Effector memory CD8-positive, alpha-beta T cell (primary cell): ENCODE data around the gene TBCB.
"Not testable (repeated sequence)": the region's sequence is repeated elsewhere in the genome, so short reads cannot be mapped to it uniquely, and the experiment has no call there.

Experiments
- ATAC-seq: fragments of 150-1000 bp; cut with Tn5 transposase; replicated peaks from 2 replicates; pipeline ENCODE4 v1.10.0; 2021; ENCODE audit warnings: mild to moderate bottlenecking, moderate library complexity
- DNase-seq, 3 experiments: peaks; one replicate each; pipeline ENCODE4 v3.0.0; 2021
- H3K27ac Mint-ChIP-seq, 2 donors: one replicate each; pipeline ENCODE4 v1.8.0; 2022; ENCODE audit warnings: mild to moderate bottlenecking in 2 of 2, mixed read lengths in 2 of 2, moderate library complexity in 2 of 2
- H3K27me3 Mint-ChIP-seq, 2 donors: one replicate each; pipeline ENCODE4 v1.8.0; 2022; ENCODE audit warnings: mixed read lengths in 2 of 2
- H3K36me3 Mint-ChIP-seq: one replicate; pipeline ENCODE4 v1.8.0; 2022; ENCODE audit warnings: mild to moderate bottlenecking, moderate library complexity, mixed read lengths; ENCODE audit not compliant: insufficient read depth
- H3K4me1 Mint-ChIP-seq, 2 donors: one replicate each; pipeline ENCODE4 v1.8.0; 2022; ENCODE audit warnings: low read depth in 2 of 2, mixed read lengths in 2 of 2
- H3K4me3 Mint-ChIP-seq, 2 donors: one replicate each; pipeline ENCODE4 v1.8.0; 2022; ENCODE audit warnings: mild to moderate bottlenecking in 2 of 2, mixed read lengths in 2 of 2, moderate library complexity in 2 of 2
- H3K9me3 Mint-ChIP-seq, 2 donors: one replicate each; pipeline ENCODE4 v1.8.0; 2022; ENCODE audit warnings: mixed read lengths in 2 of 2
- total RNA-seq, 9 experiments: gene quantifications; one replicate each; lab custom pipeline; 2026; lab: John Stamatoyannopoulos, UW

Gene TBCB, protein sequence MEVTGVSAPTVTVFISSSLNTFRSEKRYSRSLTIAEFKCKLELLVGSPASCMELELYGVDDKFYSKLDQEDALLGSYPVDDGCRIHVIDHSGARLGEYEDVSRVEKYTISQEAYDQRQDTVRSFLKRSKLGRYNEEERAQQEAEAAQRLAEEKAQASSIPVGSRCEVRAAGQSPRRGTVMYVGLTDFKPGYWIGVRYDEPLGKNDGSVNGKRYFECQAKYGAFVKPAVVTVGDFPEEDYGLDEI
- total RNA-seq: 38.0 to 84.0 (median 69.8) reads per million in 9 experiments

DNA sequence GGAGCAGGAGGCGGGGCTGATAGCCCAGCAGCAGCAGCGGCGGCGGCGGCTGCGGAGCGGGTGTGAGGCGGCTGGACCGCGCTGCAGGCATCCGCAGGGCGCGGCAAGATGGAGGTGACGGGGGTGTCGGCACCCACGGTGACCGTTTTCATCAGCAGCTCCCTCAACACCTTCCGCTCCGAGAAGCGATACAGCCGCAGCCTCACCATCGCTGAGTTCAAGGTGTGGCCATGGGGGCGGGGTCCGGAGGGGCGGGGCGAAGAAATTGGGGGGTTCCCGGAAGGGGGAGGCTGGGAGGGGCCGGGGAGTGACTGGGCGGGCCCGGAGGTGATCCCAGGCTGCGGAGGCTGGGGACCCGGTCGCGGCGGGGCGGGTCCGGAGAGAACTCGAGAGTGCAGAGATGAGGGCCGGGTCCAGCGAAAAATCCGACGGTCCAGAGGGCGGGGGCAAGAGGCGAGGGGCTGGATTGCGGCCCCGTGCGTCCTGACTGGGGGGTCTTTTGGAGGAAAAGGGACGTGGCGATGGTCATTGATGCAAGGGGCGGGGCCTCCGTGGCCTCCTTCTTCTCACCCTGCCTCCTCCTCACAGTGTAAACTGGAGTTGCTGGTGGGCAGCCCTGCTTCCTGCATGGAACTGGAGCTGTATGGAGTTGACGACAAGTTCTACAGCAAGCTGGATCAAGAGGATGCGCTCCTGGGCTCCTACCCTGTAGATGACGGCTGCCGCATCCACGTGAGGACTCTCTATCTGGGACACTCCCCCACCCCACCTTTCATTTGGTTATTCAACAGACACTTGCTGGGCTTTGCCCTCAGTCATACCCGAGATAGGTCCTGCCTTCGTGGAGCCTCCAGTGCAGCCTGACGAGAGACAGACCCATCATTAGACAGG is at the start of gene TBCB:
Gene TBCB (plus strand): TSS at position 16 of the 891 bp plus-strand sequence. CDS start 93 bp downstream, at position 109.
- Mint-ChIP-seq H3K9me3 (no peaks in the 10 kb centered on the region), H3K27ac (peak within 1 kb of the TSS; percentile 96 to 99), H3K4me3 (peak within 1 kb of the TSS; percentile 89 to 94), H3K36me3 (peaks cover 65% of the 10 kb centered on the region), H3K4me1 (peaks cover 43 to 46% of the 10 kb centered on the region in 2 donors), H3K27me3 (no peaks in the 10 kb centered on the region)
- no peak for DNase-seq
- no peak for ATAC-seq

DNA sequence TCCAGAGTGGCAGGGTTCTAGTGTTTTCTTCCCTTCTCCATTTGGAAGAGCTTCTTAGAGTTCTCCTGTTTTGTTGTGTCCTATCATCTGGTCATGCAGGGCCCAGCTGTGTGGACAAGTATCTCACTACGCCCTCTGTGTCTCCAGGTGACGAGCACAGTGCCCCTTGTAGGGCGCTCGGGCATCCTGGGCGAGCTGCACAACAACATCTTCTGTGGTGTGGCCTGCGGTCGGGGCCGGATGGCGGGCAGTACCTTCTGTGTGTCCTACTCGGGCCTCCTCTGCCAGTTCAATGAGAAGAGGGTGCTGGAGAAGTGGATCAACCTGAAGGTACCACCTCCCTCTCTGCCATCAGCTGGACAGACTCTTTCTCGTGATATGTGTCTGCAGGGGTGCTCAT is 47.6 kb upstream of the TBCB start:
- DNase-seq (no peak), ATAC-seq (no peak)
- no peak overlapping the region for H3K27ac Mint-ChIP-seq
- peaks cover 0 to 2% of the 10 kb centered on the region in 2 donors for H3K4me1 Mint-ChIP-seq
- no peaks in the 10 kb centered on the region for H3K36me3 Mint-ChIP-seq
- H3K9me3 Mint-ChIP-seq: no peaks in the 10 kb centered on the region
- H3K4me3 Mint-ChIP-seq: no peak overlapping the region
- no peaks in the 10 kb centered on the region for H3K27me3 Mint-ChIP-seq

DNA sequence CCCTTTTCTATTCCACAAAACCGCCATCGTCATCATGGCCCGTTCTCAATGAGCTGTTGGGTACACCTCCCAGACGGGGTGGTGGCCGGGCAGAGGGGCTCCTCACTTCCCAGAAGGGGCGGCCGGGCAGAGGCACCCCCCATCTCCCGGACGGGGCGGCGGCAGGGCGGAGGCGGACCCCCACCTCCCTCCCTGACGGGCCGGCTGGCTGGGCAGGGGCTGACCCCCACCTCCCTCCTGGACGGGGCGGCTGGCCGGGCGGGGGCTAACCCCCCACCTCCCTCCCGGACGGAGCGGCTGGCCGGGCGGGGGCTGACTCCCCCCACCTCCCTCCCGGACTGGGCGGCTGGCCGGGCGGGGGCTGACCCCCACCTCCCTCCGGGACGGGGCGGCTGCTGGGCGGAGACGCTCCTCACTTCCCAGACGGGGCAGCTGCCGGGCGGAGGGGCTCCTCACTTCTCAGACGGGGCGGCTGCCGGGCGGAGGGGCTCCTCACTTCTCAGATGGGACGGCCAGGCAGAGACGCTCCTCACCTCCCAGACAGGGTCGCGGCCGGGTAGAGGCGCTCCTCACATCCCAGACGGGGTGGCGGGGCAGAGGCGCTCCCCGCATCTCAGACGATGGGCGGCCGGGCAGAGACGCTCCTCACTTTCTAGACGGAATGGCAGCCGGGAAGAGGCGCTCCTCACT is 46.3 kb upstream of the TBCB start:
- not testable (repeated sequence) for H3K27me3 Mint-ChIP-seq, H3K36me3 Mint-ChIP-seq, H3K27ac Mint-ChIP-seq, DNase-seq, H3K4me3 Mint-ChIP-seq, H3K9me3 Mint-ChIP-seq, H3K4me1 Mint-ChIP-seq, ATAC-seq

DNA sequence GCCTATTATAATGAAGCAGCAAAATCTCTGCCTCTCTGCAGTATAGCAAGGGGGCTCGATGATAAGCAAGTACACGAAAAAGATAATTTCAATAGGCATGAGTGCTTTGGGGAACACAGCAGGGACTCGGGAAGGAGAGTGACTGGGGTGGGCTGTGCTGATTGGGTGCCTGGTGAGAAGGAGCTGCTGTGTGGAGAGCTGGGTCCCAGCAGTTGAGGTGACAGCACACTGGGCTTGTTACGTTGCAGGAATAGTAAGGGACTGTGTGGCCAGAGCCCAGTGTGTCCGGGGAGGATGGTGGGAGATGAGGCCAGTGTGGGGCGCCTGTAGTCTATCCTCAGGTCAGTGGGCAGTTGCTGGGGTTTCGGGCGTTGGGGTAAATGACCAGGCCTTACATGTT is 43.2 kb upstream of the TBCB start:
- ATAC-seq: no peak
- Mint-ChIP-seq H3K36me3 (no peaks in the 10 kb centered on the region), H3K9me3 (no peaks in the 10 kb centered on the region)

DNA sequence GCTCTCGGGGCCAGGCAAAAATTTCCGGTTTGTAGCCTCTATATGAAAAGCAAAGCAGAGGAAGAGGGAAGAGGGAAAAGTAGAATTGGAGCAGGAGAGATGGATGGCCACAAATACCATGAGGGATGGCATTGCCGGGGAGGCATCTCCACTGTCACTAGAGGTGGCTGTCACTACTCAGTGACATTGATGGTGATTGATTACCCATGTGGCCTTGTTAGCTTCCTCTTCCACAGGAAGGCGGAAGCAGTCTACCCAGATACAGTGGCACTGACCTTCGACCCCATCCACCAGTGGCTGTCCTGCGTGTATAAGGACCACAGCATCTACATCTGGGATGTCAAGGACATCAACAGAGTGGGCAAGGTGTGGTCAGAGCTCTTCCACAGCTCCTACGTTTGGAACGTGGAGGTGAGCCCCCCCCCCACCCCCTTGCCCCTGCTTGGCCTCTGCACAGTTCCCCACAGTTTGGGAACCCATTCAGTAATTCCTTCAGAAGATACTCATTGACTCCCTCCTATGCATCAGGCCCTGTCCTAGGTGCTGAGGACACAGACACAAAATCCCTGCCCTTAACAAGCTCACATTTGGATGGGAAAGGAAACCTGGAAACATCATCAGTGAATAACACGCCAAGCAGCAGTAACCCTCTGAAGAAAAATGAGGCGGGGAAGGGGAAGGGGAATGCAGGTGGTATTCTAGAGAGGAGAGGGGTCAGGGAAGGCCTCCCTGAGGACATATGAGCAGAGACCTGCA is 42.0 kb upstream of the TBCB start:
- ATAC-seq (no peak), DNase-seq (no peak)
- H3K27ac Mint-ChIP-seq: no peak overlapping the region
- H3K4me3 Mint-ChIP-seq: no peak overlapping the region
- H3K27me3 Mint-ChIP-seq: no peaks in the 10 kb centered on the region
- peaks cover 3% of the 10 kb centered on the region for H3K36me3 Mint-ChIP-seq
- peaks cover 0 to 2% of the 10 kb centered on the region in 2 donors for H3K4me1 Mint-ChIP-seq
- no peaks in the 10 kb centered on the region for H3K9me3 Mint-ChIP-seq

More for the DNA sequence above, 43.2 kb upstream of the TBCB start:
- no peak for DNase-seq
- H3K4me3 Mint-ChIP-seq: no peak overlapping the region
- no peaks in the 10 kb centered on the region for H3K27me3 Mint-ChIP-seq
- peaks cover 0 to 2% of the 10 kb centered on the region in 2 donors for H3K4me1 Mint-ChIP-seq
- peak overlapping the region in 1 of 2 donors; percentile 29 for H3K27ac Mint-ChIP-seq

DNA sequence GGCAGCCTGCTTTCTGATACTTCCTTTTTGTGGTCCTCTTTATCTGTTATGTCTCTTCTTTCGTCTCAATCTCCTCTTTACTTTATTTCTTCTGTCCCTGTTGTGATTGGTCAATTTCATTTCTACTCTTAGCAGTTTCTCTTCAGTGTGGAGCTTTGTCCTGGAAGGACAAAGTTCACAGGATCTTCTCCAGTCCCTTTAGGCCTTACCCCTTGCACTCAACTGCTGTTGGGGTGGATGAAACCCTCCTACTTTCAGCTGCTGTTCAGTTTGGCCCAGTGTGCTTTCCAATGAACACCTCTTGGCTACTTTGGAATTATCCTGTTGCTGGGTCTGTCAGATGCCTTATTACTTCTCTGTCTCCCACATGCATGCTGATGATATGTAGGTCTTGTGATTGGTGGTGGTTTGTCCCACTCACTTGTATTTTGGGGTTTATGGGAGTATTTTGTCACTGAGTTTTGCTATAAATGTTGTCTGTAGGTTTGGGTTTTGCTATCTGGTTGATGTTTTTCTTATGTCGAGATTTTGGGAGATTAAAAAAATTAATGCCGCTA is 35.8 kb upstream of the TBCB start:
- Mint-ChIP-seq H3K4me3 (no peak overlapping the region), H3K4me1 (no peaks in the 10 kb centered on the region), H3K27me3 (no peaks in the 10 kb centered on the region), H3K27ac (no peak overlapping the region), H3K9me3 (no peaks in the 10 kb centered on the region), H3K36me3 (peaks cover 3% of the 10 kb centered on the region)
- DNase-seq (no peak), ATAC-seq (no peak)

DNA sequence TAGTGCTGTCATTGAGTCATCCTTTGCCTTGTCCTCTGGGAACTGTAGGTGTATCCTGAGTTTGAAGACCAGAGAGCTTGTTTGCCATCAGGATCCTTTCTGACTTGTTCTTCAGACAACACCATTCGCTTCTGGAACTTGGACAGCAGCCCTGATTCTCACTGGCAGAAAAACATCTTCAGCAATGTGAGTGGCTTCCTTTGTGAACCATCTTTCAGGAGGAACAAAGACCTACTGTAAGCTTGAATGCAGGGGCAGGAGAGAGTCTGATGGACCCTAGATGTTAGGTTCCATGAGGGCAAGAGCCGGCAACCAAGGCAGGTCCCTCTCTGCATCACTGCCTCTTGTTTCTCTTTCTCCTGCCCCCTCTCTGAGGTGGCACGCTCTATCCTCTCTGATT is 33.9 kb upstream of the TBCB start:
- H3K4me1 Mint-ChIP-seq: no peaks in the 10 kb centered on the region
- no peaks in the 10 kb centered on the region for H3K9me3 Mint-ChIP-seq
- no peak overlapping the region for H3K4me3 Mint-ChIP-seq
- H3K27ac Mint-ChIP-seq: peak overlapping the region in 1 of 2 donors; percentile 59
- H3K36me3 Mint-ChIP-seq: peaks cover 3% of the 10 kb centered on the region
- no peaks in the 10 kb centered on the region for H3K27me3 Mint-ChIP-seq
- no peak for DNase-seq
- ATAC-seq: no peak

DNA sequence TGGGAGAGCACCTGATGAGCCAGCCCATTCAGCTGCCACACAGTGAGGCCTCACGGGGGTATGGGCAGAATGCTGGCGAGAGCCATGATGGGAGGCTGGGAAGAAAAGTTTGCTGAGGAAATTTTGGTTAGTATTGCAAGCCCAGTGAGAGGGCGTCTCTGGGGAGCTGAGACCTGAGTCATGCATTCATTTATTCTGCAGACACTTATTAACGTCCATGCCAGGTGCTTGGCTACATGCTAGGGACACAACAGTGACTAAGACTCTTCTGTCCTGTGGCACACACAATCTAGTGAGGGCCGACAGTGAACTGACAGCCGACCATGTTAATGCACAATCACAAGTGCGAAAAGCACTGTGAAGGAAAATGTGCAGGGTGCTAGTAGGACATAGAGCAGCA is 33.4 kb upstream of the TBCB start:
- H3K9me3 Mint-ChIP-seq: no peaks in the 10 kb centered on the region
- no peak overlapping the region for H3K27ac Mint-ChIP-seq
- peaks cover 3% of the 10 kb centered on the region for H3K36me3 Mint-ChIP-seq
- ATAC-seq (no peak), DNase-seq (no peak)
- H3K4me1 Mint-ChIP-seq: no peaks in the 10 kb centered on the region
- no peak overlapping the region for H3K4me3 Mint-ChIP-seq
- H3K27me3 Mint-ChIP-seq: no peaks in the 10 kb centered on the region

DNA sequence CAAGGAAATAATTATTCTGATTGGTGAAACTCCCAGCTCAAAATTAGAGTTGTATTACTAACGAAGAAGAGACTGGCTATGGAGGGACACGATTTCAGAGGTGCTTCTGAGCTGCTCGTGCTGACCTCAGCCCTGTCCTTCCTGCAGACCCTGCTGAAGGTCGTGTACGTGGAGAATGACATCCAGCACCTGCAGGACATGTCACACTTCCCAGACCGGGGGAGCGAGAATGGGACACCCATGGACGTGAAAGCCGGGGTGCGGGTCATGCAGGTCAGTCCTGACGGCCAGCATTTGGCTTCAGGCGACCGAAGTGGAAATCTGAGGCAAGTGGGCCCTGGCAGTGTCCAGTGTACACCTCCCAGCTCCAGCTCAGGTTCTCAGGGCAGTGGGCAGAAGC is 32.4 kb upstream of the TBCB start:
- Mint-ChIP-seq H3K36me3 (no peaks in the 10 kb centered on the region), H3K4me3 (no peak overlapping the region), H3K27me3 (no peaks in the 10 kb centered on the region), H3K4me1 (no peaks in the 10 kb centered on the region), H3K9me3 (no peaks in the 10 kb centered on the region), H3K27ac (peak overlapping the region in 1 of 2 donors; percentile 64)
- DNase-seq: no peak
- no peak for ATAC-seq

DNA sequence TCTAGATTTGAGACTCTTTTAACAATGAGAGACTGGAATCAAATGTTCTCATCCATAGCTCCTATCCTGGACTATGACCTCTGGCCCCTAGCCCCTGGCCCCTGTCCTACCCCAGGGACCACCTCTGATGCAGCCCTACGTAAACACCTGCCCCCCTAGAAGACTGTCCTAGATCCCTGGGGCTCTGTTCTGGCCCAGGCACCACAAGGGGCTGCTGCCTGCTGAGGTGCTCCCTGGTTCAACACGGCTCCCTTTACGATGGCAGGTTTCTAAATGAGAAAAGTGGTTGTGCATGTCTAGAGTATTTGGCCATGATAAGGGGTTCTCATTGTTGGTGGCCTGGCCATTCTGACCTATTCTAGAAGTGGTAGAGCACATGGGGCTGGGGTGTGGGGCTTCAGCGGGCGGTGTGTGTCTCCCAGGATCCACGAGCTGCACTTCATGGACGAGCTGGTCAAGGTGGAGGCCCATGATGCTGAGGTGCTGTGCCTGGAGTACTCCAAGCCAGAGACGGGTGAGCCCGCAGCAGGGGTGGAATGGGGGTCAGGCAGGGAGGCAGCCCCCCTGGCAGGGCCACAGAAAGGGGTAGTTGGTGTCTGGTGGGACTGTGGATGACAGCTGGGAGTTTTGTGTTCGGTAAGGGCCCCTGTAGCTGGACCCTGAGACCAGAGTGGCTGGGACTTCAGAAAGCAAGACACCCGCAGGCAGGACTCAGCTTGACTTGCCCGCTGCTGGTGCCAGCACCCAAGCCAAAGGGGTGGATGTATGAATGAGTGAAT is 30.8 kb upstream of the TBCB start:
- DNase-seq: no peak
- Mint-ChIP-seq H3K4me3 (no peak overlapping the region), H3K4me1 (no peaks in the 10 kb centered on the region), H3K27me3 (no peaks in the 10 kb centered on the region), H3K27ac (no peak overlapping the region), H3K9me3 (no peaks in the 10 kb centered on the region), H3K36me3 (no peaks in the 10 kb centered on the region)
- no peak for ATAC-seq

DNA sequence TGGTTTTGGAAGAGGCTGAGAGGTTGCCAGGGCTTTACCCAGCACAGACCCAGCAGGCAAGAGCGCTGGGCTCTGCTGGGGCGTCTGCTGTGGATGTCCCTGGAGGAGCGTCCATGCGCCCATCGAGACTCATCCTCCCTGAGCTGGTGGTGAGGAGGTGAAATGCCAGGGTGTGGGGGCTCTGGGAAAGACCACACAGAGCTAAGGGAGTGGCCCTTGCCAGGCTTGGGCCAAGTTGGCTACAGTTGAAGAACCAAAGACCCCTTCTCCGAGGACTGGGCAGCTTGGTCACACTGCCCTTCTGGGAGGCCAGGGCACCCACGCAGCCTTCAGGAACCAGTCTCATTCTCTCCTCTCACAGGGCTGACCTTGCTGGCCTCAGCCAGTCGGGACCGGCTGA is 28.9 kb upstream of the TBCB start:
- no peak for ATAC-seq
- no peak overlapping the region for H3K27ac Mint-ChIP-seq

DNA sequence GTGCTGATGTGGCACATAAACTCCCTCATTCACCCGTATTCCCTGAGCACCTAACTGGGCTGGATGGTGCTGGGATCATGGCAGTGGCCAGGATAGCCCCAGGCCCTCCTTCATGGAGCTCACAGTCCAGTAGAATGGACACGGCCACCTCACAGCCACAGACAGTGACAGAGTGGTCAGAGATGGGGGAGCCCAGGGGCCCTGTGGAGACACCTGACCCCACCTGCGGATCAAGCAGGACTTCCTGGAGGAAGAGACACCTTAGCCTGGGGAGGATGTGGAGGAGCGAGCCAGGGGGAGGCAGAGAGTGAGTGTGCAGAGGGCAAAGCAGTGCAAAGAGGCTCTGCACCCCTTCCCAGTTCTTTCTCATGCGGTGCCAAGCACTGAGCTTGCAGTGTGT is 25.4 kb upstream of the TBCB start:
- no peak for ATAC-seq
- Mint-ChIP-seq H3K4me1 (peaks cover 0 to 5% of the 10 kb centered on the region in 2 donors), H3K36me3 (peaks cover 2% of the 10 kb centered on the region), H3K9me3 (no peaks in the 10 kb centered on the region), H3K27ac (peak overlapping the region in 1 of 2 donors; percentile 10), H3K27me3 (no peaks in the 10 kb centered on the region), H3K4me3 (no peak overlapping the region)
- DNase-seq: no peak

More for the DNA sequence above, 28.9 kb upstream of the TBCB start:
- no peak overlapping the region for H3K4me3 Mint-ChIP-seq
- no peak for DNase-seq
- H3K4me1 Mint-ChIP-seq: no peaks in the 10 kb centered on the region
- H3K36me3 Mint-ChIP-seq: no peaks in the 10 kb centered on the region
- H3K27me3 Mint-ChIP-seq: no peaks in the 10 kb centered on the region
- no peaks in the 10 kb centered on the region for H3K9me3 Mint-ChIP-seq
